Spleen (tissue), 11 donors: ENCODE data around the gene SAMD14. TPM values are rescaled to one million over a fixed set of nuclear protein-coding genes. Genes with fewer than 3 reads are reported as not detected.

Experiments
- DNase-seq: peaks from one replicate; pipeline ENCODE4 v3.0.0-alpha.2; 2020
- H3K27ac ChIP-seq, 8 donors: fragments of 200-600 bp; sonication (generic) in 7 of 8; 1 replicate in 4 of 8; 2 replicates in 4 of 8; pipeline versions ENCODE4 v1.5.0 to v1.8.0; 2016 to 2021; ENCODE audit warnings: inconsistent platforms in 4 of 8, mild to moderate bottlenecking in 4 of 8, moderate library complexity in 1 of 8
- H3K27me3 ChIP-seq, 7 donors: fragments of 200-600 bp; sonication (generic) in 6 of 7; replicated peaks in 1 of 7; 1 replicate in 4 of 7; 2 replicates in 3 of 7; pipeline versions ENCODE4 v1.5.0 to v1.8.0; 2016 to 2021; ENCODE audit warnings: inconsistent platforms in 3 of 7, mild to moderate bottlenecking in 1 of 7
- H3K36me3 ChIP-seq, 6 donors: fragments of 200-600 bp; sonication (generic) in 5 of 6; 1 replicate in 4 of 6; 2 replicates in 2 of 6; pipeline versions ENCODE4 v1.5.0 to v1.8.0; 2016 to 2021; ENCODE audit warnings: inconsistent platforms in 2 of 6
- H3K4me1 ChIP-seq, 6 donors: fragments of 200-600 bp; sonication (generic) in 5 of 6; 1 replicate in 3 of 6; 2 replicates in 3 of 6; pipeline versions ENCODE4 v1.5.0 to v1.8.0; 2016 to 2021; ENCODE audit warnings: inconsistent platforms in 3 of 6
- H3K4me3 ChIP-seq, 8 donors: fragments of 200-600 bp; sonication (generic) in 7 of 8; 1 replicate in 4 of 8; 2 replicates in 4 of 8; pipeline versions ENCODE4 v1.5.0 to v1.8.0; 2016 to 2021; ENCODE audit warnings: inconsistent platforms in 4 of 8, mild to moderate bottlenecking in 4 of 8, moderate library complexity in 2 of 8
- H3K9me3 ChIP-seq, 8 donors: fragments of 200-600 bp; sonication (generic) in 7 of 8; 1 replicate in 4 of 8; 2 replicates in 4 of 8; pipeline versions ENCODE4 v1.5.0 to v1.8.0; 2016 to 2021; ENCODE audit warnings: inconsistent platforms in 4 of 8
- POLR2A ChIP-seq, 3 donors: fragments of 450-650 bp; IDR thresholded peaks; one replicate each; pipeline ENCODE4 v1.5.1; 2017; ENCODE audit warnings: antibody characterized with exemption in 3 of 3, mild to moderate bottlenecking in 1 of 3
- POLR2AphosphoS5 ChIP-seq, 3 donors: sonication (generic); formaldehyde crosslinking; IDR thresholded peaks; one replicate each; pipeline ENCODE4 v1.5.1; 2017; ENCODE audit warnings: antibody characterized with exemption in 3 of 3
- WGBS, 5 donors: extraction: QIAGEN DNeasy Blood & Tissue Kit in 3 of 5; methylation state at CpG; one replicate each; pipeline versions ENCODE4 v1.1.5 to v1.1.7; 2013 to 2018; 5-methylcytosine and 5-hydroxymethylcytosine counted together
- intact Hi-C: fragments of 100-400 bp; cut with DNase I; formaldehyde crosslinking; loops from one replicate; pipeline ENCODE4 v1.15.0; 2023; ENCODE audit warnings: low total_unique reads
- polyA plus RNA-seq, 3 donors: library from polyadenylated mRNA; stranded (reverse); fragments of 200-250 nt; gene quantifications; one replicate each; pipeline ENCODE4 v1.2.1, GENCODE V29; 2013
- total RNA-seq, 7 donors: library from RNA; depleted of rRNA in 3 of 7; stranded (reverse); fragments of >200 nt in 3 of 7; fragmentation: NEBNext Ultra II Directional in 4 of 7; extraction: Animal tissue kit (Norgen Biotek cat#: 25700) in 4 of 7; gene quantifications; one replicate each; pipeline versions ENCODE4 v1.1.0 to v1.2.1, GENCODE V29; 2016 to 2021
- TF ChIP-seq, protein P1 (sequence below), 11 experiments: fragments of 200-600 bp in 7 of 11; fragments of 450-650 bp in 4 of 11; sonication (generic) in 4 of 11; IDR thresholded peaks in 8 of 11; conservative IDR thresholded peaks in 3 of 11; 1 replicate in 7 of 11; 2 replicates in 4 of 11; pipeline versions ENCODE4 v1.4.0 to v1.8.0; 2016 to 2021; ENCODE audit warnings: antibody characterized with exemption in 11 of 11, inconsistent platforms in 4 of 11, mild to moderate bottlenecking in 1 of 11
- donor health status: healthy with polysubstance abuse.
- donor health status: DM: no; HTN: no; CAD: no; lungs with moderate emphysema.
- donor health status: DM: no; HTN: no; CAD: no.
- donor health status: Bipolar disorder and iron deficiency.
- donor health status: healthy.
- donor health status: DM: no; HTN: no; CAD: no.
- donor health status: DM: yes; HTN: yes; CAD: no.

Gene SAMD14
- total and polyA plus RNA-seq, 10 donors: 1.1 to 7.5 (median 2.1) TPM

- Histone ChIP-seq H3K27ac (no peak overlapping the region), H3K9me3 (no peaks in the 10 kb centered on the region), H3K27me3 (peaks cover 0 to 16% (median 8%) of the 10 kb centered on the region in 7 donors), H3K4me3 (no peak overlapping the region), H3K36me3 (peaks cover 6 to 74% (median 60%) of the 10 kb centered on the region in 6 donors), H3K4me1 (peaks cover 5 to 57% (median 19%) of the 10 kb centered on the region in 6 donors)
- TF ChIP-seq POLR2AphosphoS5 (IDR thresholded peaks at IDR 0.05): peak; percentile 31 to 71 (median 38)
- TF ChIP-seq, protein P1, sequence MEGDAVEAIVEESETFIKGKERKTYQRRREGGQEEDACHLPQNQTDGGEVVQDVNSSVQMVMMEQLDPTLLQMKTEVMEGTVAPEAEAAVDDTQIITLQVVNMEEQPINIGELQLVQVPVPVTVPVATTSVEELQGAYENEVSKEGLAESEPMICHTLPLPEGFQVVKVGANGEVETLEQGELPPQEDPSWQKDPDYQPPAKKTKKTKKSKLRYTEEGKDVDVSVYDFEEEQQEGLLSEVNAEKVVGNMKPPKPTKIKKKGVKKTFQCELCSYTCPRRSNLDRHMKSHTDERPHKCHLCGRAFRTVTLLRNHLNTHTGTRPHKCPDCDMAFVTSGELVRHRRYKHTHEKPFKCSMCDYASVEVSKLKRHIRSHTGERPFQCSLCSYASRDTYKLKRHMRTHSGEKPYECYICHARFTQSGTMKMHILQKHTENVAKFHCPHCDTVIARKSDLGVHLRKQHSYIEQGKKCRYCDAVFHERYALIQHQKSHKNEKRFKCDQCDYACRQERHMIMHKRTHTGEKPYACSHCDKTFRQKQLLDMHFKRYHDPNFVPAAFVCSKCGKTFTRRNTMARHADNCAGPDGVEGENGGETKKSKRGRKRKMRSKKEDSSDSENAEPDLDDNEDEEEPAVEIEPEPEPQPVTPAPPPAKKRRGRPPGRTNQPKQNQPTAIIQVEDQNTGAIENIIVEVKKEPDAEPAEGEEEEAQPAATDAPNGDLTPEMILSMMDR (IDR thresholded peaks at IDR 0.05 in 8 of 11, conservative IDR thresholded peaks at IDR 0.05 in 3 of 11): no peak
- intact Hi-C loops: no loop called here
- whole genome bisulfite sequencing, 5 donors: 79 to 86% (median 83%) methylated on average over 12 to 16 of the region's 16 CpGs
- DNase-seq: no peak
These were observed 4.5 kb upstream of the SAMD14 start for GRCh38 chr17:50134206-50135110.

DNA sequence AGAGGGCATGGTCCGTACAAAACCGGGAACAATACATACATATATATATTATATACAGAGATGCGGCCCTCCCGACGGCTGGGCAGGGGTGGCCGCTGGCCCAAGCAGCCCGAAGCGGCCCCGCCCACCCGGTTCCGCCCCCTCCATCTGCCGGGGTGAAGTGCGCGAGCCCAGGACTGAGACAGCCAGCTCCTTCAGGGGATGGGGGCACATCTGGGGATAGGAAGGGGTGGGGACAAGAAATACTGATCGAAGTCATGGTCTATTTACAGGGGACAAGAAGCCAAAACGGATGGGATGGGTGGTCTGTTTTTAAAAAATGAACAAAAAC, 3.8 kb upstream of the SAMD14 start:
- Histone ChIP-seq H3K36me3 (peaks cover 6 to 67% (median 53%) of the 10 kb centered on the region in 6 donors), H3K4me1 (peaks cover 12 to 57% (median 23%) of the 10 kb centered on the region in 6 donors), H3K4me3 (no peak overlapping the region), H3K9me3 (no peaks in the 10 kb centered on the region), H3K27ac (peak overlapping the region in 2 of 8 donors; percentile 6 to 33), H3K27me3 (peaks cover 0 to 24% (median 16%) of the 10 kb centered on the region in 7 donors)
- DNase-seq: no peak
- TF ChIP-seq POLR2AphosphoS5 (IDR thresholded peaks at IDR 0.05) (peak in 1 of 3 donors; percentile 33), POLR2A (IDR thresholded peaks at IDR 0.05) (no peak)
- intact Hi-C loops: no loop called here
- 50 to 74% (median 60%) methylated on average over 16 of the region's 16 CpGs for WGBS, 5 donors

GRCh38 chr17:50133028-50133768, 3.2 kb upstream of the SAMD14 start:
- Histone ChIP-seq H3K27me3 (peaks cover 0 to 29% (median 19%) of the 10 kb centered on the region in 7 donors), H3K36me3 (peaks cover 4 to 61% (median 47%) of the 10 kb centered on the region in 6 donors), H3K27ac (peak overlapping the region in 3 of 8 donors; percentile 6 to 45 (median 33)), H3K4me3 (no peak overlapping the region), H3K4me1 (peaks cover 14 to 59% (median 28%) of the 10 kb centered on the region in 6 donors), H3K9me3 (no peaks in the 10 kb centered on the region)
- WGBS, 5 donors: 61 to 76% (median 72%) methylated on average over 7 of the region's 7 CpGs
- DNase-seq: no peak
- TF ChIP-seq, protein P1 (IDR thresholded peaks at IDR 0.05 in 8 of 11, conservative IDR thresholded peaks at IDR 0.05 in 3 of 11): no peak
- TF ChIP-seq POLR2A (IDR thresholded peaks at IDR 0.05) (no peak), POLR2AphosphoS5 (IDR thresholded peaks at IDR 0.05) (peak in 2 of 3 donors; percentile 18 to 63)
- intact Hi-C loops: no loop called here

- peaks cover 4 to 52% (median 38%) of the 10 kb centered on the region in 6 donors for H3K36me3 ChIP-seq
- TF ChIP-seq POLR2AphosphoS5 (IDR thresholded peaks at IDR 0.05) (peak in 2 of 3 donors; percentile 22 to 50), POLR2A (IDR thresholded peaks at IDR 0.05) (no peak)
- WGBS, 5 donors: 67 to 75% (median 74%) methylated on average over 3 to 6 of the region's 6 CpGs
- no peak for DNase-seq
- intact Hi-C loops: no loop called here
- no peak overlapping the region for H3K4me3 ChIP-seq
- peaks cover 0 to 39% (median 22%) of the 10 kb centered on the region in 7 donors for H3K27me3 ChIP-seq
- H3K27ac ChIP-seq: peak overlapping the region in 2 of 8 donors; percentile 33 to 45
- H3K4me1 ChIP-seq: peaks cover 19 to 68% (median 37%) of the 10 kb centered on the region in 6 donors
- H3K9me3 ChIP-seq: no peaks in the 10 kb centered on the region
These were observed 2.3 kb upstream of the SAMD14 start for GRCh38 chr17:50132104-50132794.
